GM12891 (cell line): Measurements from ENCODE around the gene HNRNPA2B1.

Experiments used
- PAX5 ChIP-seq: IDR thresholded peaks from 2 replicates; pipeline ENCODE4 v1.6.1; 2011; ENCODE audit warnings: low read length, moderate library complexity, mild to moderate bottlenecking; ENCODE audit not compliant: insufficient read depth, severe bottlenecking
- POLR2A ChIP-seq: IDR thresholded peaks from 2 replicates; pipeline ENCODE4 v1.6.1; 2011; ENCODE audit warnings: low read depth, low read length, control low read depth
- POLR2AphosphoS5 ChIP-seq: IDR thresholded peaks from 2 replicates; pipeline ENCODE4 v1.6.1; 2011; ENCODE audit warnings: low read depth, low read length, control low read depth
- POU2F2 ChIP-seq: IDR thresholded peaks from 2 replicates; pipeline ENCODE4 v1.6.1; 2011; ENCODE audit warnings: low read depth, mild to moderate bottlenecking, control low read depth, low read length, moderate library complexity
- SPI1 ChIP-seq: IDR thresholded peaks from 2 replicates; pipeline ENCODE4 v1.6.1; 2011; ENCODE audit warnings: low read depth, low read length, control low read depth
- TAF1 ChIP-seq: IDR thresholded peaks from 2 replicates; pipeline ENCODE4 v1.6.1; 2011; ENCODE audit warnings: low read depth, low read length, control low read depth

GRCh38 chr7:26178272-26178960, 22.1 kb downstream of the HNRNPA2B1 start:
- no peak for TF ChIP-seq POLR2A
- no peak; the same call in 1 of the 2 replicates for TF ChIP-seq POLR2AphosphoS5
- TF ChIP-seq SPI1: no peak
- no peak for TF ChIP-seq TAF1
- no peak for TF ChIP-seq PAX5
- 0 out of 2 replicates have a peak, but pooled peaks have one; percentile 7 for TF ChIP-seq POU2F2
